Measurements from ENCODE around the gene SLC38A7.
"Not testable (repeated sequence)": the region's sequence is repeated elsewhere in the genome, so short reads cannot be mapped to it uniquely, and the experiment has no call there.

SLC38A7 gene

GRCh38 chr16:58670946-58671583 lies 13.5 kb downstream of the SLC38A7 start:
- no peak for DNase-seq

DNA sequence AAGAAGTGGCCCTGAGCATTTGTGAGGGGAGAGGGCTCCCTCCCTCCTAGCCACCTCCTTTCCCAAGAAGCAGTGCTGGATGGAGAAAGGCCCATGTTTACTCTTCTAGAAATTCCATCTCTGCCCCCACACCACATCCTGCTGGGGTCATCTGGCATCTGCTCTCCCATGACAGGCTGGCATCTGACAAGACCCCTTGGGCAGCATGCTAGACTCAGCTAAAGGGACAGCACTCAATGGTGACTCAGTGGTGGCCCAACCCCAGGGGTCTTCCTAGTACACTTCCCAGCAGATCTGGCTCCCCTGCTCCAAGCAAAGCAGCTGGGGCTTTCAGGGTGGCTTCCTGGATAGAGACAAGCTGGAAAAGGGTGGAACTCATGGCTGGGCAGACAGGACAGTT lies 14.4 kb downstream of the SLC38A7 start:
- no peak for DNase-seq

DNA sequence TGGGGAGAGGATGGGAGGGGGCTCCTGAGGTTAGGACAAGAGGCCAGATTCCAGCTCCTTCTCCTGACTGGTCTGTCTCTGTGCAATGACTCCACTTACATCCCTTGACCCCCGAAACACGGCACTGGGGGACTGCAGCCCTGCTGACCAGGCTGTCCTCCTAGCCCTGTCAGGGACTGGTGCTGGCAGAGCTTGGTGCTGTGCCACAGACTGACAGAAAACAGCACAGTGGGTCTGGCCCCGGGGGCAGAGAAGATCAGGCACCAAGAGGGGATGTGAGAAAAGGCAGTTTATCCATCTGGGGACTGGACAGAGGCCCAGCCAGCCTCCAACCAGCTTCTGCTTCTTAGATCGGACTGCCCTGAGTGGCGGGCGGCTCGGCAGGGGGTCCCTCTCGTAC lies 19.4 kb downstream of the SLC38A7 start:
- DNase-seq = no peak

GRCh38 chr16:58661199-58661830 lies 23.3 kb downstream of the SLC38A7 start:
- no peak for DNase-seq

- DNase-seq = not testable (repeated sequence)
These were observed 24.7 kb downstream of the SLC38A7 start for GRCh38 chr16:58659911-58660310.

- DNase-seq = no peak
These were observed 25.8 kb downstream of the SLC38A7 start for GRCh38 chr16:58658796-58659211.

DNA sequence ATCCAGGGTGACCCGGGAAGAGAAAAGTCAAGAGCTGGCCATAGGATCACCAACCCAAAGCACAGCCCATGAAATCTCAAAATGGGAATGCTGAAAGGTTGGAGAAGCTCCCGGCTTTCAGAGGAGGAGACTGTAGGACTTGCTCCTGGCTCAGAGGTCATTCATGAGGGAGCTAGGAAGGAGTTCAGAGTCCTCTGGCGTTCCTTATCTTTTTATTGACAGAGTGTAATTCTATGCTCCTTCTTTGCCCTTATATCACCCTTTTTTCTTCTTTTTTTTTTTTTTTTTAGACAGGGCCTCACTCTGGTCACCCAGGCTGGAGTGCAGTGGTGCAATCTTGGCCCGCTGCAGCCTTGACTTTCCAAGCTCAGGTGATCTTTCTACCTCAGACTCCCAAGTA lies 27.7 kb downstream of the SLC38A7 start:
- no peak for DNase-seq

GRCh38 chr16:58655215-58655596 lies 29.4 kb downstream of the SLC38A7 start:
- DNase-seq = no peak

DNA sequence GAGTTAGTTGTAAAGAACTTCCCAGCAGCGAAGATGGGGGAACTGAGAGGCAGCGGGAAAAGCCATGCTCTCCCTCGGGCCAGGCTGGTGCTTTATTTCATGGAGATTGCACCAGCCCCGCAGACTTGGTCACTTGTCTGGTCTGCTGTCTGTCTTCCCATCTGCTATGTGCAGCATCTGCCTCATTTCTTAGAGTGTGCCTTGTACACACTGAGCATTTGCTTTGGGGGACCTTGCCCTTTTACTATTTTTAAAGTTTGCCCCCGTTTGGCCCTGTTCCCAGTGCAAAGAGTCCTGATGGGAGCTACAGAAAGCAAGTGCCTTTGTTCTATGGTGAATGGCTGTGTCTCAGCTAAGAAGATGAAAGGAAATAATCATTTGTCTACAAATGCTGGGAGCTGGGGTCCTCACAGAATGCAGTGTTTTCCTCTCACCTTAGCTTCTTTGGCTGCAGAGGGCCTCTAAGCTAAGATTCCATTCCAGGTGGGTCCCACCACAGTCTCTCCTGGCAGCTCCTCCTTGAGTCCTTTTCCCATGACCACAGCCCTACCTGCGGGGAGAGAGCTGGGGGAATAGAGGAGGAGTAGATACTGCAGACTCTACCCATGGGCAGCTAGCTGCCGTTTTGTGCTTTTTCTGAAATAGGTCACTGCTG lies 29.9 kb downstream of the SLC38A7 start:
- DNase-seq = no peak

- DNase-seq = no peak
These were observed 31.8 kb downstream of the SLC38A7 start for GRCh38 chr16:58652741-58653140.

DNA sequence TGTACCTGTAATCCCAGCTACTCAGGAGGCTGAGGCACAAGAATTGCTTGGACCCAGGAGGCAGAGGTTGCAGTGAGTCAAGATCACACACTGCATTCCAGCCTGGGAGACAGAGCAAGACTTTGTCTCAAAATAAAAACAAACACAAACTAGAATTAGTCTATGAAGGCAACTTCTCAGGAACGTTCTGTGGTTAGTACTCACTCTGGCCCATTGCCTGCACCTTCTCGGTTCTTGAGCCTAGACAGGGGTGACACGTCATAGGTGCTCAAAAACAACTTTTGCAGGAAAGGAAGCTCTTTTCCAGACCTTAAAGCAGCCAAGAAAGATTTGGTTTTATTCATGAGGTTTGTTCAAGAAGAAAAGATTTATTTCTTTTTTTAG lies 32.6 kb downstream of the SLC38A7 start:
- DNase-seq = no peak

DNA sequence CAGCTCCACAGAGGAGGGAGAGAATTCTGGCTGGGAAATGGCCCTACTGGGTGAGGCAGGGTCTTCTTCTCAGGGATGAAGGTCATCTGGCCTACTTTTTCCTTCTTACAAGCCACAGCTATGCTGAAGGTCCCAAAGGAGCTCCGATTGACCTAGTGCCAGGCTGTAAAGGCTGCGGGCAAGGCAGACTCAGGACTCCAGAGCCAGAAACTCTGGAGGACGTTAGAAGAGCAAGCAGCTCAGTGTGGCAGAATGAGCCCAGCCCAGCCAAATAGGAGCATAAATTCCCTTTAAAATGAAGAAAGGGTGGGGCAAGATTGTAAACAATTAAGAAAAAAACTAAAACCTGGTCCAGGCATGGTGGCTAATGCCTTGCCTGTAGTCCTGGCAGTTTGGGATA lies 34.9 kb downstream of the SLC38A7 start:
- DNase-seq = no peak

GRCh38 chr16:58647107-58647506 lies 37.5 kb downstream of the SLC38A7 start:
- no peak for DNase-seq

DNA sequence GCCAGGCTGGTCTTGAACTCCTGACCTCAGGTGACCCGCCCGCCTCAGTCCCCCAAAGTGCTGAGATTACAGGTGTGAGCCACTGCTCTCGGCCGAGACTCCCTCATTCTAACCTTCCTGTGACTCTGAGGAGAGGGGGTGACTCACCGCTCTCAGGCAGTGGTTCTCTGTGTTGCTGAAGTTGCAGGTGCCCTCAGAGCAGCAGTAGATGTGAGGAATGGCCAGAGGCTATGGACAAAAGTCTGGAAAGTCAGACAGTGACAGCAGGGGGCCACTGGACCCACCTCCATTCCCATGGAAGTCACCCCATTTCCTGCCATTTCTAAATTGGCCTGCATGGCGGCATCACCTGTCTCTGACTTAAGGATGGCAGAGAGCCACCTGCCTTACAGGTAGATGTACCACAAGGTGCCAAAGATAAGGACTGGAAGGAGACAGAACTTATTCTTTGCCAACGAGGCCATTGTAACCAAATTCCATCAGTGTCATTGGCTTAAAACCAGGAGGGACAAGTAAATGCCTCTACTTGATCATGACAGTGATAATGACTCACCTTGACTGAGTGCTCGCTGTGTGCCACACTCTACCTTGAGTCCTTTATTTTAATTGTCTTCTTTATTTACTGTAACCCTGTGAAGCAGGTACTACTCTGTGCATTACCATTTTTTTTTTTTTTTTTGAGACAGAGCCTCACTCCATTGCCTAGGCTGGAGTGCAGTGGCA lies 39.6 kb downstream of the SLC38A7 start:
- DNase-seq = no peak

- no peak for DNase-seq
These were observed 40.5 kb downstream of the SLC38A7 start for GRCh38 chr16:58644108-58644507.

- no peak for DNase-seq
These were observed 43.6 kb downstream of the SLC38A7 start for GRCh38 chr16:58640949-58641348.

DNA sequence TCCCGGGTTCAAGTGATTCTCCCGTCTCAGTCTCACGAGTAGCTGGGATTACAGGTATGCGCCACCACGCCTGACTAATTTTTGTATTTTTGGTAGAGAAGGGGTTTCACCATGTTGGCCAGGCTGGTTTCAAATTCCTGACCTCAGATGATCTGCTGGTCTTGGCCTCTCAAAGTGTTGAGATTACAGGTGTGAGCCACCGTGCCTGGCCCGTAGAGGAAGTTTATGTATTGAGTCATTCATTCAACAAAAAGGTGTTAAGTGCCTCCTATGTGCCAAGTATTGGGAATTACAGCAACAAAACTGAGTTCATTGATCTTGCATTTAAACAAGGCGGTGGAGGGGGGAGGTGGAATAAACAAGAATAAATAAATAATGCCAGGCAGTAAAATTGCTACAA lies 44.7 kb downstream of the SLC38A7 start:
- no peak for DNase-seq

DNA sequence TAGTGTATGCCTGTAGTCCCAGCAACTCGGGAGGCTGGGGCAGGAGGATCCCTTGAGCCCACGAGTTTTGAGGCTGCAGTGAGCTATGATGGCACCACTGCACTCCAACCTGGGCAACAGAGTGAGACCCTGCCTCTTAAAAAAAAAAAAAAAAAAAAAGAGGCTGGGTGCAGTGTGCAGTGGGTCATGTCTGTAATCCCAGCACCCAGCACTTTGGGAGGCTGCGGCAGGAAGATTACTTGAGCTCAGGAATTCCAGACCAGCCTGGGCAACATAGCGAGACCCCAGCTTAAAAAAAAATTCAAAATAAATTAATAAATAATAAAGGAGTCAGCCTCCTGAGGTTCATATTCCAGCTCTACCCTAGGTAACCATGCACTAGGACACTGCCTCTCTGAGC lies 45.3 kb downstream of the SLC38A7 start:
- DNase-seq = no peak

GRCh38 chr16:58638148-58639036 lies 46.2 kb downstream of the SLC38A7 start:
- no peak for DNase-seq

GRCh38 chr16:58637021-58637420 lies 47.5 kb downstream of the SLC38A7 start:
- DNase-seq = not testable (repeated sequence)

GRCh38 chr16:58636466-58636865 lies 48.1 kb downstream of the SLC38A7 start:
- DNase-seq = no peak

DNA sequence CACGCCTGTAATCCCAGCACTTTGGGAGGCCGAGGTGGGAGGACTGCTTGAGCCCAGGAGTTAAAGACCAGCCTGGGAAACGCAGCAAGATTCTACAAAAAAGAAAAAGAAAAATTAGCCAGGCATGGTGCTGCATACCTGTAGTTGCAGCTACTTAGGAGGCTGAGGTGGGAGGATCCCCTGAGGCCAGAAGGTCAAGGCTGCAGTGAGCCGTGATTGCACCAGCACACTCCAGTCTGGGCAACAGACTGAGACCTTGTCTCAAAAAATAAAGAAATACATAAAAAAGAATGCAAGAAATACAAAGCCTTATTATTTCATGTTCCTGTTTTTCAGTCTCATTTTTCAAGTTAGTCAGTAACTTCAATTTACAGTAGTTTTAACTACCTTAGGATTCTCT lies 49.1 kb downstream of the SLC38A7 start:
- no peak for DNase-seq
